Measurements from ENCODE around the gene TCEAL6.
"Not testable (repeated sequence)": the region's sequence is repeated elsewhere in the genome, so short reads cannot be mapped to it uniquely, and the experiment has no call there.

The TCEAL6 gene

GRCh38 chrX:102142274-102142673 is at the start of gene TCEAL6:
TSS of gene TCEAL6 (minus strand) at chrX:102142481.
- not testable (repeated sequence) for H3K36me3 ChIP-seq (ENCODE audit: control insufficient read depth, insufficient read depth, low read length); H3K4me3 ChIP-seq (ENCODE audit: low read length); H3K9me3 ChIP-seq (ENCODE audit: control insufficient read depth, low read length); H3K27me3 ChIP-seq (ENCODE audit: control insufficient read depth, insufficient read depth, low read length); H3K4me1 ChIP-seq (ENCODE audit: control insufficient read depth, insufficient read depth, low read length); H3K9ac ChIP-seq (ENCODE audit: low read length)

DNA sequence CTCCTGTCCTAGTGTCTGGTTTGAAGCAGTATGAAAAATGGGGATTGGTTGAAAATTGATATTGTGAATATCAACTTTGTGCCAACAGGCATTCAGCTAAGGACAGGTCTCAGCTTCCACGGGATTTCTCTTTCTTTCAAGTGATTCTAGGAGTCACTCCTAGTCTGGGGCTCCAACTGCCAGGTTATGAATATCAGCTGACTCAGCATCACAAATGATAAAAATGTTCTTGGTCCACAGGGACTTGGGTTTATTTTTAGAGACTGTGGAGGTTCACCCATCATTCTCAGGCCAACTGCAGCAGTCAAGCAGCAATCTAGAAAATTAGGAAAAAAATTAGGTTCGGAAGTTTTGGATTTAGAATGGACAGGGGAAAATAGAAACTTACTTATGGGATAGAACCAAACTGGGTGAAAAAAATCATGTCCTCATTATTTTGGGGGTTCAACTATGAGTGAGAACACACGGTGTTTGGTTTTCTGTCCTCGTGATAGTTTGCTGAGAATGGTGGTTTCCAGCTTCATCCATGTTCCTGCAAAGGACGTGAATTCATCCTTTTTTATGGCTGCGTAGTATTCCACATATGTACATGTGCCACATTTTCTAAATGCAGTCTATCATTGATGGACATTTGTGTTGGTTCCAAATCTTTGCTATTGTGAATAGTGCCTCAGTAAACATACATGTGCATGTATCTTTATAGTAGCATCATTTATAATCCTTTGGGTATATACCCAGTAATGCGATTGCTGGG is 43.9 kb upstream of the TCEAL6 start:
- Histone ChIP-seq H3K9me3 (ENCODE audit: control insufficient read depth, low read length) (no peaks in the 10 kb centered on the region), H3K4me3 (ENCODE audit: low read length) (no peak overlapping the region), H3K4me1 (ENCODE audit: control insufficient read depth, insufficient read depth, low read length) (no peaks in the 10 kb centered on the region), H3K27me3 (ENCODE audit: control insufficient read depth, insufficient read depth, low read length) (no peaks in the 10 kb centered on the region), H3K36me3 (ENCODE audit: control insufficient read depth, insufficient read depth, low read length) (no peaks in the 10 kb centered on the region), H3K9ac (ENCODE audit: low read length) (no peak overlapping the region)

DNA sequence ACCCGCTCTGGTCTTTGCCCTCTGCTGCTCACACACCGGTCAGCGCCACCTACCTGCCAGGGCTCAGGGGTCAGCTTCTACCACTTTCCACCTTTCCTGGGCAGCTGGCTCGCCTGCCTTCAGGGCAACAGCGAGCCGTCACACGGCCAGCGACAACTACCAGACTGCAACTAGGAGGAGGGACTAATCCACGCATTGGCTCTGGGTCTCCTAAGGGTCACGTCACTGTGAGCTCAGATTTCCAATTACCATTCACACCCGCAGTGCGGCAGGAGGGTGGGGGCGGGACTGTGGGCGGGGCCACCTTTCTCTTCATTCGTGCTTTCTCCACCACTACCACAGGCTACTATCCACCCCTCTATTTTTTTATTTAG is 13.5 kb upstream of the TCEAL6 start, which contains the start of gene BEX5:
Gene BEX5 (minus strand): TSS at position 172 of the 374 bp plus-strand sequence. CDS start 1,712 bp downstream, outside the sequence.
- Histone ChIP-seq H3K4me1 (ENCODE audit: control insufficient read depth, insufficient read depth, low read length) (no peaks in the 10 kb centered on the region), H3K9me3 (ENCODE audit: control insufficient read depth, low read length) (no peaks in the 10 kb centered on the region), H3K27me3 (ENCODE audit: control insufficient read depth, insufficient read depth, low read length) (no peaks in the 10 kb centered on the region), H3K4me3 (ENCODE audit: low read length) (peak within 1 kb of the TSS; percentile 60), H3K36me3 (ENCODE audit: control insufficient read depth, insufficient read depth, low read length) (no peaks in the 10 kb centered on the region), H3K9ac (ENCODE audit: low read length) (peak within 1 kb of the TSS; percentile 59)

DNA sequence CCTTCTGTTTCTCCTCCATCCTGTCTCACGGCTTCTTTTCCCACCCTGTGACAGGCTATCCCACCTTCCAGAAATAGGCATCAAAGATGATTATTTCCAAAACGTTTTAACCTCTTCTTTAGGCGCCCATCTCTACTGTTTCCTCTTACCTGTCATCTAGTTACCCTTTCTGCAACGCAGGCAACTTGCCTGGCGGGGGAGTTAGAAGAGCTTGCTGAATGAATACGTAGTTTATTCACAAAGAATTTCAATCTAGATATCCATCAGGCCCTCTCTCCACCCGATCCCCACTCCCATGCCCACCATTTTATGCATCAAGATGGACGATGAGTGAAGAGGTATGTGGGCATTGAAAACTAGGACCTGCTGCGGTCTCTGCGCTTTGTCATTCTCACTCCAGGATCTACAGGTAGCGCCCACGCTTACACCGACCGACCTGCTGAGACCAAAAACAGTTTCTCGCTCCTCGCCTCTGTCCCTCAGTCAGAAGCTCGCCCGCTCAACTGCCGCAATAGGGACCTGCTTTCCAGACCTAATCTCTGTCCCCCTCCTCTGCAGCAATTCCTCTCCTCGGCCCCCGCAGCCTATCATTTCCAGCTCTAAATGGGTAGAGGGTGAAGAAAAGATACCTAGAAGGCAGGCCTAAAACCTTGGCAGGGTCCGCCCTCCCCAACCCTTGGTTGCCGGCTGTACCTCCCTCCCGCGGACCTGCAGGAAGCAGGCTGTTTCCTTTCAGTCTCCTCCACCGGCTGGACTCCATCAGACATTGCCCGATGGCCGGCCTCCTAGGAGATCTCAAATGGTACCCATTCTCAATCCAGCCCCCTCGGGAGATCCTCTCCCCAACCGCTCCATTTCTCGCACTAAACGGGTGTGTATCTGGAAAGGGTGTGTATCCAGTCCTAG is 12.9 kb upstream of the TCEAL6 start:
- Histone ChIP-seq H3K4me3 (ENCODE audit: low read length) (peak overlapping the region; percentile 60), H3K4me1 (ENCODE audit: control insufficient read depth, insufficient read depth, low read length) (no peaks in the 10 kb centered on the region), H3K27me3 (ENCODE audit: control insufficient read depth, insufficient read depth, low read length) (no peaks in the 10 kb centered on the region), H3K9ac (ENCODE audit: low read length) (peak overlapping the region; percentile 59), H3K36me3 (ENCODE audit: control insufficient read depth, insufficient read depth, low read length) (no peaks in the 10 kb centered on the region), H3K9me3 (ENCODE audit: control insufficient read depth, low read length) (no peaks in the 10 kb centered on the region)

DNA sequence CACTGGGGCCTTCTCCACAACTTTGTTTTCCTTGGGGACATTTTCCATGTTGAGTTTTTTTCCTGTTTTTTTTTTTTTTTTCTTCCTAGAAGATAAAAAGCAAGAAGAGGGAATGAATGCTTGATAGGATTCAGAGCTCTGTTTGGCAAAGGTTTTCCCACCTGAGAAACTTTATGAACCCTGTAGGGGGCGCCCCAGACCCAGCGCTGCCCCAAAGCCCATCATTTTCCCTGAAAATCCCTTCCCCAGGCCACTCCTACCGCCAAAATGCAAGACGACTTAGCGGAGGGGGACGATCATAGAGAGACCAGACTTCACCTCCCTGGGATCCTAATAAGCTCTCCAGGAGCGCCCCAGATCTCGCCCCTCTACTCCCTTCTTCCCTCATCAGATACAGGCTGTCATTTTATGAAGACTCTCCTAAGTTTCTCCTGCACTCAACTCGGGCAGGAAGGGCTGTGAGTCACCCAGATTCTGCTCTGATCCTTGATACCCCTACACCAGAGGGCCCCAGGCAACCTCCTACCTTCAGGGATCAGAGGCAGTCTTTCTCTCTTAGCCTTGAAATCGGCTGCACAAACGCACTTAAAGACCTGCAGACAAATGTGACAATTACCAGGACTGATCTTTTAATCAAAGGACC is 12.1 kb upstream of the TCEAL6 start:
- H3K4me1 ChIP-seq (ENCODE audit: control insufficient read depth, insufficient read depth, low read length) = no peaks in the 10 kb centered on the region
- no peaks in the 10 kb centered on the region for H3K9me3 ChIP-seq (ENCODE audit: control insufficient read depth, low read length)
- no peaks in the 10 kb centered on the region for H3K27me3 ChIP-seq (ENCODE audit: control insufficient read depth, insufficient read depth, low read length)
- H3K4me3 ChIP-seq (ENCODE audit: low read length) = no peak overlapping the region
- no peak overlapping the region for H3K9ac ChIP-seq (ENCODE audit: low read length)
- no peaks in the 10 kb centered on the region for H3K36me3 ChIP-seq (ENCODE audit: control insufficient read depth, insufficient read depth, low read length)

DNA sequence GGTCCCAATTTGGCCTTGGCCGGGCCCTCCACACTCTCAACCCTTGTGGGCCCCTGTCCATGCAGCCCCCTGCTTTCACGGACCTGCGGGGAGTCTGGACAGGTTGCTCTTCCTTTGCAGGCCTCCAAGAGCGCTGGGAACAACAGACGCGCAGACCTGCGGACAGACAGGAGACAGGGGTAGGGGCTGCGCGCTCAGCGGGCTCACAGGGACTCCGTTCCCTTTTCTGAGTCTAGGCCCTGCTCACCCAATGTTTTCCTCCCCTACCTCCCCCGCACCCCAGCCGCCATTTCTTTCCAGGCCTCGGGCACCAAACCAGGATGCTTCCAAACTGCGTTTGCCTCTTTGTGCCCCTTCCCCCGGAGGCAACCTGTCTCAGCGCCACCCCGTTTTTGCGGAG is 650 bp downstream of the TCEAL6 start:
- not testable (repeated sequence) for H3K9ac ChIP-seq (ENCODE audit: low read length)

DNA sequence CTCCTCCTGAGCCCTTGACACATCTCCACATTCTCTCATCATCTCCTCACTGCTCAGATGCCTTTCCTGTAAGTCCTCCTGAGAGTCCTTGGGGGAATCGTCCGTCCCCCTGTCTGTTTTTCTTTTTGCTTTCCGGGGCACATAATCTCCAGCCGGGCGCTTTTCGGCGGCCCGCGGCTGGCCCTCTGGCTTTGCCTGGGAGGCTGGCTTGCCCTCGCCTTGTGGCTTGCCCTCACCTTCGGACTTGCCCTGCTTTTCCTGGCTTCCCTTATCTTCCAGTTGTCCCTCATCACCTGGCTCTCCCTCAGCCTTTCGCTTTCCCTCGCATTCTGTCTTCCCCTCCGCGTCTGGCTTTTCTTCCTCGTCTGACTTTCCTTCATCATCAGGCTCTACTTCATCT is 1.4 kb downstream of the TCEAL6 start:
- H3K4me1 ChIP-seq (ENCODE audit: control insufficient read depth, insufficient read depth, low read length); H3K4me3 ChIP-seq (ENCODE audit: low read length); H3K36me3 ChIP-seq (ENCODE audit: control insufficient read depth, insufficient read depth, low read length); H3K9me3 ChIP-seq (ENCODE audit: control insufficient read depth, low read length); H3K27me3 ChIP-seq (ENCODE audit: control insufficient read depth, insufficient read depth, low read length); H3K9ac ChIP-seq (ENCODE audit: low read length): not testable (repeated sequence)

More for the DNA sequence above, 650 bp downstream of the TCEAL6 start:
- not testable (repeated sequence) for H3K4me3 ChIP-seq (ENCODE audit: low read length); H3K27me3 ChIP-seq (ENCODE audit: control insufficient read depth, insufficient read depth, low read length); H3K9me3 ChIP-seq (ENCODE audit: control insufficient read depth, low read length); H3K4me1 ChIP-seq (ENCODE audit: control insufficient read depth, insufficient read depth, low read length); H3K36me3 ChIP-seq (ENCODE audit: control insufficient read depth, insufficient read depth, low read length)

DNA sequence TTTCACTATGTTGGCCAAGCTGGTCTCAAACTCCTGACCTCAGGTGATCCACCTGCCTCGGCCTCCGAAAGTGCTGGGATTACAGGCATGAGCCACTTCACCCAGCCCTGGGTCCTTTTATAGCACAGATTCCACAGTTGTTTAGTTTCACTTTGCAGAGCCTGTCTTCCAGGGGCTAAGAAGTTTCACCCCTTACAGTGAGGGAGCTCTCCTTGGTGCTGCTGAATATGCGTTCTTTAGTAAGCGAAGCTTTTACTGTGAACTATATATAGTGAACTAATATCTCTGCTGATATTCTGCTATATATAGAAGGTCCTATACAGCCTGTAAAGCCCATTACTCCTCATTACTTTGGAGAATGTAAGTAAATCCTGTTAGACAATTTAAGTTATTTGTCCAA is 4.2 kb downstream of the TCEAL6 start:
- Histone ChIP-seq H3K27me3 (ENCODE audit: control insufficient read depth, insufficient read depth, low read length) (no peaks in the 10 kb centered on the region), H3K36me3 (ENCODE audit: control insufficient read depth, insufficient read depth, low read length) (no peaks in the 10 kb centered on the region), H3K9ac (ENCODE audit: low read length) (no peak overlapping the region), H3K4me3 (ENCODE audit: low read length) (no peak overlapping the region), H3K9me3 (ENCODE audit: control insufficient read depth, low read length) (no peaks in the 10 kb centered on the region), H3K4me1 (ENCODE audit: control insufficient read depth, insufficient read depth, low read length) (no peaks in the 10 kb centered on the region)

DNA sequence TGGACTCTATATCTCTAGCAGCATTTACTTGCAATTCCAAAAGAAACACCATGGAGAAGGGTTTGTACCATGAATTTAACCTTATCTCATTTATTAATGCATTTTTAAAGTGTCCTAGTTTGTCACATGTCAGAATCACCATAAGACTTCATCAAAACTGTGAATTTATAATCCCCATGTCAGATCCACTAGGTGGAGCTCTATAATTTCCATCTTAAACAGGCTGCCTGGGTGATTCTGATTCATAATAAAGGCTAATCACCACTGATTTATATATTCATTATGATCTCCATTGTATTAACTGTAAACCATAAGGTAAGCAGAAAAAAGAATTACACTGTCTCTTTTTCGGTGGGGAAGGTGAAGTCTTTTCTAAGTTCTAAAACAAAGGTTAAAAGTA is 12.8 kb downstream of the TCEAL6 start:
- Histone ChIP-seq H3K9me3 (ENCODE audit: control insufficient read depth, low read length) (no peaks in the 10 kb centered on the region), H3K27me3 (ENCODE audit: control insufficient read depth, insufficient read depth, low read length) (no peaks in the 10 kb centered on the region), H3K36me3 (ENCODE audit: control insufficient read depth, insufficient read depth, low read length) (no peaks in the 10 kb centered on the region), H3K9ac (ENCODE audit: low read length) (no peak overlapping the region), H3K4me3 (ENCODE audit: low read length) (no peak overlapping the region), H3K4me1 (ENCODE audit: control insufficient read depth, insufficient read depth, low read length) (no peaks in the 10 kb centered on the region)

- H3K36me3 ChIP-seq (ENCODE audit: control insufficient read depth, insufficient read depth, low read length) = no peaks in the 10 kb centered on the region
- no peaks in the 10 kb centered on the region for H3K27me3 ChIP-seq (ENCODE audit: control insufficient read depth, insufficient read depth, low read length)
- no peak overlapping the region for H3K4me3 ChIP-seq (ENCODE audit: low read length)
- H3K9ac ChIP-seq (ENCODE audit: low read length) = no peak overlapping the region
- no peaks in the 10 kb centered on the region for H3K9me3 ChIP-seq (ENCODE audit: control insufficient read depth, low read length)
- H3K4me1 ChIP-seq (ENCODE audit: control insufficient read depth, insufficient read depth, low read length) = no peaks in the 10 kb centered on the region
These were observed 15.4 kb downstream of the TCEAL6 start for GRCh38 chrX:102126863-102127262.

- H3K4me3 ChIP-seq (ENCODE audit: low read length); H3K36me3 ChIP-seq (ENCODE audit: control insufficient read depth, insufficient read depth, low read length); H3K9me3 ChIP-seq (ENCODE audit: control insufficient read depth, low read length); H3K4me1 ChIP-seq (ENCODE audit: control insufficient read depth, insufficient read depth, low read length); H3K9ac ChIP-seq (ENCODE audit: low read length); H3K27me3 ChIP-seq (ENCODE audit: control insufficient read depth, insufficient read depth, low read length): not testable (repeated sequence)
These were observed 16.0 kb downstream of the TCEAL6 start for GRCh38 chrX:102126080-102126818.

Measured in mucosa of stomach (tissue), 1 donor.